K562 (cell line): ENCODE data around the gene HMCN1. TPM values are rescaled to one million over a fixed set of nuclear protein-coding genes. Genes with fewer than 3 reads are reported as not detected.

Experiments used
- ARHGAP35 ChIP-seq: fragments of 450-650 bp; IDR thresholded peaks from 2 replicates; pipeline ENCODE4 v1.6.1; 2018; ENCODE audit not compliant: partially characterized antibody
- DPF2 ChIP-seq: fragments of 450-650 bp; IDR thresholded peaks from 2 replicates; pipeline ENCODE4 v1.6.1; 2016
- ERF ChIP-seq: fragments of 450-650 bp; formaldehyde crosslinking; IDR thresholded peaks from 2 replicates; pipeline ENCODE4 v1.4.0; 2020; ENCODE audit warnings: mild to moderate bottlenecking, mixed read lengths
- KLF6 ChIP-seq: fragments of 250-450 bp; sonication (Bioruptor Pico); IDR thresholded peaks from 2 replicates; pipeline ENCODE4 v1.4.0; 2020; ENCODE audit warnings: mild to moderate bottlenecking, moderate library complexity, borderline replicate concordance
- MCM5 ChIP-seq: fragments of 450-650 bp; IDR thresholded peaks from 2 replicates; pipeline ENCODE4 v1.6.1; 2016; ENCODE audit warnings: low read depth
- MCM7 ChIP-seq, 2 experiments: fragments of 450-650 bp; IDR thresholded peaks; 2 replicates each; pipeline ENCODE4 v1.6.1; 2016 to 2018
- MGA ChIP-seq: fragments of 450-650 bp; IDR thresholded peaks from 2 replicates; pipeline ENCODE4 v1.6.1; 2016; ENCODE audit warnings: mild to moderate bottlenecking, moderate library complexity
- RBM14 ChIP-seq: fragments of 200-400 bp; formaldehyde crosslinking; IDR thresholded peaks from 2 replicates; pipeline ENCODE4 v1.6.1; 2018; ENCODE audit warnings: low read depth, mild to moderate bottlenecking, low read length, moderate library complexity, borderline replicate concordance; ENCODE audit not compliant: insufficient read depth
- SMAD3 ChIP-seq: fragments of 450-650 bp; formaldehyde crosslinking; conservative IDR thresholded peaks from 2 replicates; pipeline ENCODE4 v1.4.0; 2020; ENCODE audit warnings: mild to moderate bottlenecking
- SNAPC5 ChIP-seq: fragments of 250-450 bp; sonication (Bioruptor Pico); IDR thresholded peaks from 2 replicates; pipeline ENCODE4 v1.8.0; 2021; ENCODE audit warnings: moderate library complexity, mild to moderate bottlenecking, inconsistent platforms
- TBL1XR1 ChIP-seq, 2 experiments: IDR thresholded peaks; 2 replicates each; pipeline ENCODE4 v1.6.1; 2012; ENCODE audit warnings: improper control_type of control experiment in 2 of 2, low read length in 2 of 2, mild to moderate bottlenecking in 1 of 2
- ZFP30 ChIP-seq: fragments of 250-450 bp; sonication (Bioruptor Pico); IDR thresholded peaks from 2 replicates; pipeline ENCODE4 v1.8.0; 2022; ENCODE audit warnings: moderate library complexity, mild to moderate bottlenecking, inconsistent platforms, borderline replicate concordance
- ZNF217 ChIP-seq: sonication (generic); formaldehyde crosslinking; IDR thresholded peaks from 2 replicates; pipeline ENCODE4 v1.8.0; 2022; ENCODE audit warnings: mild to moderate bottlenecking, missing genetic modification reagents
- polyA plus RNA-seq, 8 experiments: library from polyadenylated mRNA; depleted of rRNA in 4 of 8; stranded (reverse) in 5 of 8; unstranded in 3 of 8; fragments of >200 nt; fragmentation: Nextera tagmentation in 2 of 8; fragmentation: Illumina TruSeq in 1 of 8; extraction: Ambion mirVana in 2 of 8; extraction: Trizol in 1 of 8; gene quantifications; 2 replicates each; pipeline versions ENCODE4 v1.2.1 to v1.2.3, GENCODE V29; 2011 to 2014; ENCODE audit warnings: inconsistent platforms in 1 of 8, missing spikeins in 1 of 8
- total RNA-seq, 7 experiments: library from RNA; depleted of rRNA in 6 of 7; stranded (reverse); fragments of >200 nt in 6 of 7; fragmentation: Illumina TruSeq in 2 of 7; extraction: Trizol in 2 of 7; gene quantifications; 2 replicates each; pipeline versions ENCODE4 v1.2.1 to v1.2.3, GENCODE V29; 2011 to 2021; ENCODE audit warnings: low replicate concordance in 1 of 7

Gene HMCN1
- total and polyA plus RNA-seq, 9 of the 15 experiments (the other 6 are each of a cell fraction or from before 2014, with no cell fraction given): 0.07 to 0.36 (median 0.21) TPM

GRCh38 chr1:185742403-185742802 is 8.2 kb downstream of the HMCN1 start (continued):
- no peak for TF ChIP-seq MGA
- no peak for TF ChIP-seq DPF2
- TF ChIP-seq RBM14: no peak
- TF ChIP-seq ARHGAP35: no peak
- TF ChIP-seq MCM7 (IDR thresholded peaks at IDR 0.05): no peak
- TF ChIP-seq KLF6 (CRISPR knock-in tag): no peak
- TF ChIP-seq ZFP30: no peak
- TF ChIP-seq SNAPC5 (CRISPR knock-in tag): no peak
- TF ChIP-seq ZNF217 (CRISPR knock-in tag): no peak
- TF ChIP-seq SMAD3 (CRISPR knock-in tag): no peak
- no peak for TF ChIP-seq ERF (CRISPR knock-in tag)
- TF ChIP-seq MCM5: no peak
- no peak for TF ChIP-seq TBL1XR1 (IDR thresholded peaks at IDR 0.05; ENCODE audit: low read length in 2 of 2)
